HG03558 (cell line): Measurements from ENCODE around the gene HS1BP3.
A peak's percentile ranks its signal among the peaks of the same experiment; 100 is the strongest.

Source experiments
- ATAC-seq: cut with Tn5 transposase; IDR thresholded peaks from one replicate; pipeline ENCODE4 v1.9.1; 2021; ENCODE audit warnings: moderate number of reproducible peaks; ENCODE audit not compliant: unreplicated experiment; ENCODE audit errors: extremely low read depth

The HS1BP3 gene

GRCh38 chr2:20590704-20591515 is 60.0 kb downstream of the HS1BP3 start:
- no peak for ATAC-seq

GRCh38 chr2:20589975-20590703 is 60.8 kb downstream of the HS1BP3 start:
- ATAC-seq = no peak

- no peak for ATAC-seq
Observed at GRCh38 chr2:20588918-20589871, 61.7 kb downstream of the HS1BP3 start.

- no peak for ATAC-seq
Observed at GRCh38 chr2:20585710-20586594, 64.9 kb downstream of the HS1BP3 start.

GRCh38 chr2:20585359-20585709 is 65.6 kb downstream of the HS1BP3 start:
- no peak for ATAC-seq

GRCh38 chr2:20584399-20585358 is 66.2 kb downstream of the HS1BP3 start:
- no peak for ATAC-seq

GRCh38 chr2:20584045-20584398 is 66.9 kb downstream of the HS1BP3 start:
- no peak for ATAC-seq

- ATAC-seq = no peak
Observed at GRCh38 chr2:20583425-20583881, 67.4 kb downstream of the HS1BP3 start.

- no peak for ATAC-seq
Observed at GRCh38 chr2:20582600-20583221, 68.2 kb downstream of the HS1BP3 start.

- no peak for ATAC-seq
Observed at GRCh38 chr2:20580690-20581437, 70.0 kb downstream of the HS1BP3 start.

GRCh38 chr2:20579866-20580265 is 71.0 kb downstream of the HS1BP3 start:
- ATAC-seq = no peak

GRCh38 chr2:20578895-20579825 is 71.7 kb downstream of the HS1BP3 start:
- ATAC-seq = peak; percentile 39

GRCh38 chr2:20578266-20578894 is 72.5 kb downstream of the HS1BP3 start:
- ATAC-seq = no peak

GRCh38 chr2:20577495-20578235 is 73.2 kb downstream of the HS1BP3 start:
- no peak for ATAC-seq

GRCh38 chr2:20576598-20577115 is 74.2 kb downstream of the HS1BP3 start:
- peak; percentile 67 for ATAC-seq
